Muscle of leg (tissue), 11 donors: ENCODE data around the gene ATP7A. TPM values are rescaled to one million over a fixed set of nuclear protein-coding genes. Genes with fewer than 3 reads are reported as not detected.
A peak's percentile ranks its signal among the peaks of the same experiment; 100 is the strongest.
"Not testable (repeated sequence)": the region's sequence is repeated elsewhere in the genome, so short reads cannot be mapped to it uniquely, and the experiment has no call there.

Experiments
- DNase-seq: peaks from one replicate; pipeline ENCODE4 v3.0.0; 2013
- H3K27ac ChIP-seq: one replicate; pipeline ENCODE4 v1.5.1; 2013; ENCODE audit warnings: mild to moderate bottlenecking, low read length, control low read depth
- H3K27me3 ChIP-seq: one replicate; pipeline ENCODE4 v1.6.1; 2013; ENCODE audit warnings: low read length; ENCODE audit not compliant: control insufficient read depth, insufficient read depth
- H3K36me3 ChIP-seq: one replicate; pipeline ENCODE4 v1.6.1; 2013; ENCODE audit warnings: low read length; ENCODE audit not compliant: control insufficient read depth, insufficient read depth
- H3K4me1 ChIP-seq: one replicate; pipeline ENCODE4 v1.6.1; 2013; ENCODE audit warnings: low read length; ENCODE audit not compliant: control insufficient read depth, insufficient read depth
- H3K4me3 ChIP-seq: one replicate; pipeline ENCODE4 v1.5.1; 2013; ENCODE audit warnings: low read length, control low read depth
- H3K9me3 ChIP-seq: replicated peaks from 2 replicates; pipeline ENCODE4 v1.6.1; 2013; ENCODE audit warnings: low read depth, low read length; ENCODE audit not compliant: control insufficient read depth
- WGBS: methylation state at CpG from one replicate; pipeline ENCODE4 v1.1.5; 2013; ENCODE audit warnings: missing lambda C conversion rate; ENCODE audit not compliant: insufficient coverage; 5-methylcytosine and 5-hydroxymethylcytosine counted together
- polyA plus RNA-seq, 8 donors: library from polyadenylated mRNA; unstranded; fragments of 120-200 nt; gene quantifications; one replicate each; pipeline versions ENCODE4 v1.2.1 to v1.2.3, GENCODE V29; 2013; ENCODE audit warnings: inconsistent platforms in 1 of 8, low replicate concordance in 1 of 8; ENCODE audit not compliant: insufficient read length in 8 of 8, insufficient read depth in 1 of 8
- total RNA-seq: library from RNA; stranded (reverse); fragments of 120-200 nt; gene quantifications from one replicate; pipeline ENCODE4 v1.2.4, GENCODE V29; 2013

ATP7A gene
- total and polyA plus RNA-seq, 9 donors: 5.6 to 12.9 (median 8.7) TPM

DNA sequence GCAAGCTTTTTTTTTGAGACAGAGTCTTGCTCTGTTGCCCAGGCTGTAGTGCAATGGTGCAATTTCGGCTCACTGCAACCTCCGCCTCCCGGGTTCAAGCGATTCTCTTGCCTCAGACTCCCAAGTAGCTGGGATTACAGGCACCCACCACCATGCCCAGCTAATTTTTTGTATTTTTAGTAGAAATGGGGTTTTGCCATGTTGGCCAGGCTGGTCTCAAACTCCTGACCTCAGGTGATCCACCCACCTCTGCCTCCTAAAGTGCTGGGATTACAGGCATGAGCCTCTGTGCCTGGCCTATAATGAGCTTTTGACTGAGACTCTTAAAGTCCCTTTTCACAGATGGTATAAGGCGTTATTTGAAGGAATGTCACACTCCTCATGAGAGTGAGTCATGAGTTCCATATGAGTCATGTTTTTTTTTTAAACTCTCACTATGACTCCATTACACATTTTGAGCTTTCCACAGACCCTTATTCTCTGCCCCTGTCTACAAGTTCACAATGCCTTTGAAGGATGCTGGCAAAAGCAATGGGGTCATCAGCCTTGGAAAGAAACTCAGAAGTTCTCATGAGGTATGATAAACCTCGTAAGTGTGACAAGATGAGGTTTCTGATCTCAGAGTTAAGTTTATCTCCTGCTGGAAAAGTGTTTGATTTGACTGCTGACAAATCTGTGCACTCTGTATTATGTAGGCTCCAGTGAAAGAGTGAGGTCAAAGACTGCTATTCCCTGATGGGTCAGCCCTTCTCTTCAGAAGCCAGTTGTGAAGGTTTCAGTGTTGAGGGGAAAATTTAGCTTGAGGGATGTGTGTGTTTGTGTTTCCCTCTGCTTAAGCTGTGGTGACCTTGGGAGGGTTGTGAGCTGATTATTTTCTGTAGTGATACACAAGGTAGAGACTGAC is 154.5 kb downstream of the ATP7A start:
- not testable (repeated sequence) for H3K27me3 ChIP-seq, H3K36me3 ChIP-seq, H3K27ac ChIP-seq, H3K4me3 ChIP-seq, H3K4me1 ChIP-seq
- WGBS: 50% methylated on average over 1 of the region's 6 CpGs
- peak; percentile 4 for DNase-seq
- H3K9me3 ChIP-seq: peaks cover 11% of the 10 kb centered on the region

DNA sequence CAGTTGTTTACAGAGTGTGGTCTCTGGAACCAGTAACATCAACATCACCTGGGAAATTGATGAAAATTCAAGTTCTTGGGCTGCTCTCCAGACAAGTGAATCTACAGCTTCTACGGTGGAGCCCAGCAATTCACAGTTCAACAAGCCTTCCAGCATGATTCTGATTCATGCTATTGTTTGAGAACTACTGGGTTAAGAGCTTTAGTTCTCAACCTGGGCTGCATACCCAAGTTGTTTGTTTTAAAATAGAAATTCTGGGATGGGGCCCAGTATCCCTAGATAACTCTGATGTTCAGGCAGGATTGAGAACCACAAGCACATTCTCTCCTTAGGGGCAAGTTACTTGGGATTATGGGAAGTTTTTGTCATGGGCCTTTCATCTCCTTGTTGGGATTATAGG is 155.6 kb downstream of the ATP7A start:
- no peak for DNase-seq
- Histone ChIP-seq H3K4me1 (no peaks in the 10 kb centered on the region), H3K36me3 (no peaks in the 10 kb centered on the region), H3K27ac (no peak overlapping the region), H3K9me3 (peaks cover 11% of the 10 kb centered on the region), H3K4me3 (no peak overlapping the region), H3K27me3 (no peaks in the 10 kb centered on the region)
- no CpG with 5 or more reads among the region's 1 CpG for WGBS

DNA sequence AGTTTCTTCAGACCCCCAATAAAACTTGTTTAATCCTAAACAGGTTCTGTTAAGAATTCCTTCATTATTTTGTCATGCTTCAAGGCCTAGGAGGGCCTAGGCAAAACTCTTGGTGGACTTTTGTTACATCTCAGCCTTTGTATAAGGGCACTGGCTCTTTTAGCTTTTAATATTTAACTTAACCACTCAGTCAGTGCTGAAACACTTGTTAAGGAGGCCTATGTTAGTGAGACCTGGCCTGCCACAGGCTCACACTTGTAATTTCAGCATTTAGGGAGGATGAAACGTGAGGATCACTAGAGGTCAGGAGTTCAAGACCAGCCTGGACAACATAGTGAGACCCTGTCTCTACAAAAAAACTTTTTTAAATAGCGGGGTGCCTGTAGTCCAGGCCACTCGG is 160.8 kb downstream of the ATP7A start:
- Histone ChIP-seq H3K27ac (no peak overlapping the region), H3K9me3 (peaks cover 8% of the 10 kb centered on the region), H3K4me1 (no peaks in the 10 kb centered on the region), H3K27me3 (no peaks in the 10 kb centered on the region), H3K36me3 (no peaks in the 10 kb centered on the region), H3K4me3 (no peak overlapping the region)
- no peak for DNase-seq
- 50% methylated on average over 1 of the region's 3 CpGs for WGBS

DNA sequence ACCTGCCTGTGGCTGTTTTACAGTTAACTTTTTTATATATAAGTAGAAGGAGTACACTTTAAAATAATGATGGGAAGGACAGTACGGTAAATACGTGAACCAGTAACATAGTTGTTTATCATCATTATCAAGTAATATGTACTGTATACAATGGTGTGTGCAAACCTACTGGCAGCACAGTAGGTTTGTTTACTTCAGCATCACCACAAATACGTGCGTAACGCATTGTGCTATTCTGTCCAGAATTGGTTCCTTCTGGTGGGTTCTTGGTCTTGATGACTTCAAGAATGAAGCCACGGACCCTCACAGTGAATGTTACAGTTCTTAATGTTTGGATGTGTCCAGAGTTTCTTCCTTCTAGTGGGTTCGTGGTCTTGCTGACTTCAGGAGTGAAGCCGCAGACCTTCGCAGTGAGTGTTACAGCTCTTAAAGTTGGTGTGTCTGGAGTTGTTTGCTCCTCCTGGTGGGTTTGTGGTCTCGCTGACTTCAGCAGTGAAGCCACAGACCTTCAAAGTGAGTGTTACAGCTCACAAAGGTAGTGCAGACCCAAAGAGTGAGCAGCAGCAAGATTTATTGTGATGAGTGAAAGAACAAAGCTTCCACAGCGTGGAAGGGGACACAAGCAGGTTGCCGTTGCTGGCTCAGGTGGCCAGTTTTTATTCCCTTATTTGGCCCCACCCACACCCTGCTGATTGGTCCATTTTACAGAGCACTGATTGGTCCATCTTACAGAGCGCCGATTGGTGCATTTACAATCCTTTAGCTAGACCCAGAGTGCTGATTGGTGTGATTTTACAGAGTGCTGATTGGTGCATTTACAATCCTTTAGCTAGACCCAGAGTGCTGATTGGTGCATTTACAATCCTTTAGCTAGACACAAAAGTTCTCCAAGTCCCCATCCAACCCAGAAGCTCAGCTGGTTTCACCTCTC is 162.9 kb downstream of the ATP7A start:
- not testable (repeated sequence) for H3K27ac ChIP-seq, H3K4me3 ChIP-seq, DNase-seq, H3K27me3 ChIP-seq, H3K4me1 ChIP-seq, H3K36me3 ChIP-seq, H3K9me3 ChIP-seq
- 79% methylated on average over 4 of the region's 14 CpGs for WGBS

DNA sequence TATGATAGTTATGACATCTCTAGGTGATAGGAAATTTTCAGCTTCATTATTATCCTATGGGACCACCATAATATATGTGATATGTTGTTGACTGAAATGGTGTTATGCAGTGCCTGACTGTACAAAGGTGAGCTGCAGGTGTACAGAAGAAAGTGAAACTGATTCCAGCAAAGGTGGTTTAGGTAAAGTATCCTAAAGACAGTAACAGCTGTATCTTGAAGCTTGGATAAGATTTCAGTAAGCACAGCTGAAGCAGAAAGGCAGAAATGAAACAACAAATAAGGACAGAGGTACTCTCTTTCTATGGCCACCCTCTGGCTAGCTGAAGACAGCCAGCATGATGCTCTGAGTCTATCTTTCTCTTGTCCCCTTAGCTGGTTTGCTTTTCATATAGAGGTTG is 163.6 kb downstream of the ATP7A start:
- H3K27me3 ChIP-seq: no peaks in the 10 kb centered on the region
- H3K9me3 ChIP-seq: peaks cover 3% of the 10 kb centered on the region
- H3K4me3 ChIP-seq: no peak overlapping the region
- H3K4me1 ChIP-seq: no peaks in the 10 kb centered on the region
- H3K36me3 ChIP-seq: no peaks in the 10 kb centered on the region
- no peak overlapping the region for H3K27ac ChIP-seq
- no peak for DNase-seq

DNA sequence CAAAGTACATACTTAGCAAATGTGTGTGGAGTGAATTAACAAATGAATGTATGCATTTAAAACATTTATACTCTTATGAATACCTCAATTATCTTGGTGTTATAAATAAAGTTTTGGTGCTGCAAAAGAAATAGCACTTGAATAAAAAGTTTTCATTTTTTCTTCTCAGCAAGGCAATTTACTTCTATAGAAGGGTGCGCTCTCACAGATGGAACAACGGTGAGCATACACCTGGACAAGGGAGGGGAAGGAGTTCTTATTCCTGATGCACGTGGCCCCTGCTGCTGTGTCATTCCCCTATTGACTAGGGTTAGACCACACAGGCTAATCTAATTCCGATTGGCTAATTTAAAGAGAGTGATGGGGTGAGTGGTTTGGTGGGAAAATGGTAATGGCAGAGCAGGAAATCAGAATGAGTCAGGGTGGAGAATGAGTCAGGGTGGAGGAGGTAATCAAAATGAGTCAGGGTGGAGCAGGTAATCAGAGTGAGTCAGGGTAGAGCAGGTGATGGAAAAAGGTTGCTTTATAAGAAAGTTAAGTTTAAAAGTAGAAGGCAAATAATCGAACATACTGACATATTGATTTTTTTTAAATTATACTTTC is 165.4 kb downstream of the ATP7A start:
- Histone ChIP-seq H3K4me3 (no peak overlapping the region), H3K9me3 (no peaks in the 10 kb centered on the region), H3K4me1 (no peaks in the 10 kb centered on the region), H3K36me3 (no peaks in the 10 kb centered on the region), H3K27ac (no peak overlapping the region), H3K27me3 (no peaks in the 10 kb centered on the region)
- 61% methylated on average over 2 of the region's 5 CpGs for WGBS
- DNase-seq: no peak

DNA sequence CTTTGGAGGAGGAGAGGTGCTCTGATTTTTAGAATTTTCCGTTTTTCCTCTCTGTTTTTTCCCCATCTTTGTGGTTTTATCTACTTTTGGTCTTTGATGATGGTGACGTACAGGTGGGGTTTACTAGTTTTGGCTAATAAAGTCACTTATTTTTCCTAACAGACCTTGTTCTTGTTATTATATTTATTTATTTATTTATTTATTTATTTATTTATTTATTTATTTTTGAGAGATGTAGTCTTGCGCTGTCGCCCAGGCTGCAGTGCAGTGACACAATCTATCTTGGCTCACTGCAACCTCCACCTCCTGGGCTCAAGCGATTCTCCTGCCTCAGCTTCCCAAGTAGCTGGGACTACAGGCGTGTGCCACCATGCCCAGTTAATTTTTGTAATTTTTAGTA is 170.9 kb downstream of the ATP7A start:
- H3K4me1 ChIP-seq, DNase-seq, H3K4me3 ChIP-seq, H3K27ac ChIP-seq, H3K27me3 ChIP-seq, H3K36me3 ChIP-seq, H3K9me3 ChIP-seq: not testable (repeated sequence)
- whole genome bisulfite sequencing: no CpG with 5 or more reads among the region's 6 CpGs

DNA sequence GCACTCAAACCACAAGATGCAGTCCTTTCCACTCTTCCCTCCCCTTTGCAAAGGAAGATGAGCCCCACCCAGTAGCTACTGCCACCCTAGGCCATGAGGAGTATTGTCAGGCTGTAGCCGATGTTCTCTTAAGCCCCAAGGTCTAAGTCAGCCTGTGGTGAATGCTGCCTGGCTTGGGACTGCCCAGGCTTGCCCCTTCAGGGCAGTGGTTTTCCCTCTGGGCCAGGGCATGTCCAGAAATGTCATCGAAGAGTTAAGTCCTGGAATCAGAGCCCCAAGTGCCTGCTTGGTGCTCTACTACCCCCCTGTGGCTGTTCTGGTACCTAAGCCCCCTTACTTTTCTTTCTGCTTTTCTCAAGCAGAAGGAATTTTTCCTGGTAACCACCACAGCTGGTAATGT is 181.8 kb downstream of the ATP7A start:
- DNase-seq: peak; percentile 1
- H3K4me1 ChIP-seq: no peaks in the 10 kb centered on the region
- 19% methylated on average over 2 of the region's 2 CpGs for WGBS
- H3K27me3 ChIP-seq: peaks cover 2% of the 10 kb centered on the region
- no peaks in the 10 kb centered on the region for H3K36me3 ChIP-seq
- H3K4me3 ChIP-seq: no peak overlapping the region
- no peaks in the 10 kb centered on the region for H3K9me3 ChIP-seq
- no peak overlapping the region for H3K27ac ChIP-seq

DNA sequence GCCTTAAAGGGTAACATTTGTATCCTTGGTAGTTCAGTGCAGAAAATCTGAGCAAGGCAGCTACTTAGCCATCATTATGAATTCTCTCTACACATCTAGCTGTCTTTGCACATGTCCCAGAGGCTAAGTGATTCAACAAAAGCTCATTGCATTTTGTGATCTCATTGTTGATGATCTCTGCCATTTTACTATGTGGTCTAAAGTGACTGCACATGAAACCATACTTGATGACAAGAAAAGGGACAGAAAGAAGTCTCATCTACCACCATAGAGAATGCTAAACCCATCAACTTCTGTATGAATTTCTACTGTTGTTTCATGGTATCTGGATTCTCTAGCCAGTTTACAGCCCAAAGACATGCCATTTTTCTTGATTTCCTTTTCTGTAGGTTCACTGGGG is 187.6 kb downstream of the ATP7A start:
- H3K27me3 ChIP-seq: peaks cover 4% of the 10 kb centered on the region
- H3K4me1 ChIP-seq: no peaks in the 10 kb centered on the region
- no peak overlapping the region for H3K27ac ChIP-seq
- no peak for DNase-seq
- H3K36me3 ChIP-seq: no peaks in the 10 kb centered on the region
- H3K9me3 ChIP-seq: no peaks in the 10 kb centered on the region
- no peak overlapping the region for H3K4me3 ChIP-seq
